ENCODE results near the gene EPC2.
A peak's percentile ranks its signal among the peaks of the same experiment; 100 is the strongest.

EPC2 gene

DNA sequence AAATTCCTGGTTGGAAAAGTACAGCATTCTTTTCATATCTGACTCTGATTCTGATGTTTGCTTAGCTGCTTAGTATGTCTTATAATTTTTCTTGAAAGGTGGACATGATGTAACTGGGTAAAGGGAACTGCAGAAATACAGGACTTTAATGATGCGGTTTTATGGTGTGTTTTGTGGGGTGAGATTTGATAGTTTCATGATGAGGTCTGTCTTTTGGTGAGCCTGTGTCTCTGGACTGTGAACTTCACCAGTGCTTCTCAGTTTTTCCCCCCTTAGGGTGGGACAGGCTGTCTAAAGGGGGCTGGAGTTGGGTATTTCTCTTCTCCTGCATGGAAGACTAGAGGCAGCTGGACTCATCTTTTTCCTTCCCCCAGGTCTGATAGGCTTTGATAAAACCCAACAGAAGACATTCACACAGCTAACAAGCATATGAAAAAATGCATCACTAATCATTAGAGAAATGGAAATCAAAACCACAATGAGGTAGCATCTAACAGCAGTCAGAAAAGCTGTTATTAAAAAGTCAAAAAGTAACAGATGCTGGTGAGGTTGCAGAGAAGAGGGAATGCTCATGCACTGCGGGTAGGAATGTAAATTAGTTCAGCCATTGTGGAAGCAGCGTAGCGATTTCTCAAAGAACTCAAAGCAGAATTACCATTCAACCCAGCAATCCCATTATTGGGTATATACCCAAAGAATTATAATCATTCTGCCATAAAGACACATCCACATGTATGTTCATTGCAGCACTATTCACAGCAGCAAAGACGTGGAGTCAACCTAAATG lies 77.6 kb downstream of the EPC2 start:
- no peak for DNase-seq (ENCODE audit: low read depth)
- TF ChIP-seq, protein P1, sequence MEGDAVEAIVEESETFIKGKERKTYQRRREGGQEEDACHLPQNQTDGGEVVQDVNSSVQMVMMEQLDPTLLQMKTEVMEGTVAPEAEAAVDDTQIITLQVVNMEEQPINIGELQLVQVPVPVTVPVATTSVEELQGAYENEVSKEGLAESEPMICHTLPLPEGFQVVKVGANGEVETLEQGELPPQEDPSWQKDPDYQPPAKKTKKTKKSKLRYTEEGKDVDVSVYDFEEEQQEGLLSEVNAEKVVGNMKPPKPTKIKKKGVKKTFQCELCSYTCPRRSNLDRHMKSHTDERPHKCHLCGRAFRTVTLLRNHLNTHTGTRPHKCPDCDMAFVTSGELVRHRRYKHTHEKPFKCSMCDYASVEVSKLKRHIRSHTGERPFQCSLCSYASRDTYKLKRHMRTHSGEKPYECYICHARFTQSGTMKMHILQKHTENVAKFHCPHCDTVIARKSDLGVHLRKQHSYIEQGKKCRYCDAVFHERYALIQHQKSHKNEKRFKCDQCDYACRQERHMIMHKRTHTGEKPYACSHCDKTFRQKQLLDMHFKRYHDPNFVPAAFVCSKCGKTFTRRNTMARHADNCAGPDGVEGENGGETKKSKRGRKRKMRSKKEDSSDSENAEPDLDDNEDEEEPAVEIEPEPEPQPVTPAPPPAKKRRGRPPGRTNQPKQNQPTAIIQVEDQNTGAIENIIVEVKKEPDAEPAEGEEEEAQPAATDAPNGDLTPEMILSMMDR (IDR thresholded peaks at IDR 0.05; ENCODE audit: low read depth, low read length, missing control alignments) = no peak
- no peak overlapping the region for H3K4me3 ChIP-seq (ENCODE audit: low read depth, low read length)

DNA sequence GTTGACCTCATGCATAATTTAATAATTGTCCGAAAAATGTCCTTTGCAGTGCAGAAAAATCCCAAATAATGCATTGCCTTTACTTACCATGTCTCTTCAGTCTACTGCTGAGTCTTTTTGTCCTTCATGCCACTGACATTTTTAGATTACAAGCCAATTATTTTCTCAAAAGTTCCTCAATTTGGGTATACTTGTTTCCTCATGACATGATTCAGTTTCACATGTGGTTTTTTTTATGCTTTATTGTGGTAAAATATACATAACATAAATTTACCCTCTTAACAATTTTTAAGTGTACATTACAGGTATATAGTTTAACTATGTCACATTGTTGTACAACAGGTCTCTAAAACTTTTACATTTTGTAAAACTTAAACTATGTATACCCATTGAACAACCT lies 81.0 kb downstream of the EPC2 start:
- H3K4me3 ChIP-seq (ENCODE audit: low read depth, low read length) = no peak overlapping the region
- TF ChIP-seq, protein P1 (IDR thresholded peaks at IDR 0.05; ENCODE audit: low read depth, low read length, missing control alignments) = no peak
- no peak for DNase-seq (ENCODE audit: low read depth)

DNA sequence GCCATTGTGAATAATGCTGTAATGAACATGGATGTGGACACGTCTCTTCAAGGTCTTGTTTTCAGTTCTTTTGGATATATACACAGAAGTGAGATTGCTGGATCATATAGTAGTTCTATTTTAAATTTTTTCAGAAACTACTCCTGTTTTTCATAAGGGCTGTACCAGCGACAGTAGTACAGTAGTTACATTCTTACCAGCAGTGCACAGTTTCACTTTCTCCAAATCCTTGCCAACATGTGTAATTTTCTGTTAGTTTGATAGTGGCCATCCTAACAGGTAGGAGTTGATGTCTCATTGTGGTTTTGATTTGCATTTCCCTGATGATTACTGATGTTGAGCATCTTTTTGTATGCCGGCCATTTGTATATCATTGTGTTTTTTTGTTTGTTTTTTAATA lies 81.7 kb downstream of the EPC2 start:
- no peak overlapping the region for H3K4me3 ChIP-seq (ENCODE audit: low read depth, low read length)
- peak; percentile 10 for DNase-seq (ENCODE audit: low read depth)
- TF ChIP-seq, protein P1 (IDR thresholded peaks at IDR 0.05; ENCODE audit: low read depth, low read length, missing control alignments) = no peak

DNA sequence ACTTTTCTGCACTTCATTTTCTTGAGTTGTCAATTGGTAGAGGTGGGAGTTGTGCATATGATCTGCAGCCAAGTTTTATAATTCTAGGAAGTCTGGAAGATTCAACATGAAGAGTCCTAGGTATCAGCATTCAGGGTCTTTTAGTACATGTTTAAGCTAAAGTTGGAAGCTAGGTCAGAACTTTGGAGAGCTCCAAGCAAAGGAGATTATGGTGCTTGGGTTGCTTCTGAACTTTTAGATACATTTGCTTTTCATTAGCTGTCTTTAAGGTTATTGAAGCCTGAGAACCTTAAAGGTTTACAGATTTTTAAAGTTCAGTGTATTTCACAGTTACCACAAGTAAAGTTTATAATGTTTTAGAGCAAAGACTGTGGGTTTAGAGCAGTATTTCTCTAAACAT lies 85.5 kb downstream of the EPC2 start:
- no peak overlapping the region for H3K4me3 ChIP-seq (ENCODE audit: low read depth, low read length)
- TF ChIP-seq, protein P1 (IDR thresholded peaks at IDR 0.05; ENCODE audit: low read depth, low read length, missing control alignments) = no peak
- no peak for DNase-seq (ENCODE audit: low read depth)

DNA sequence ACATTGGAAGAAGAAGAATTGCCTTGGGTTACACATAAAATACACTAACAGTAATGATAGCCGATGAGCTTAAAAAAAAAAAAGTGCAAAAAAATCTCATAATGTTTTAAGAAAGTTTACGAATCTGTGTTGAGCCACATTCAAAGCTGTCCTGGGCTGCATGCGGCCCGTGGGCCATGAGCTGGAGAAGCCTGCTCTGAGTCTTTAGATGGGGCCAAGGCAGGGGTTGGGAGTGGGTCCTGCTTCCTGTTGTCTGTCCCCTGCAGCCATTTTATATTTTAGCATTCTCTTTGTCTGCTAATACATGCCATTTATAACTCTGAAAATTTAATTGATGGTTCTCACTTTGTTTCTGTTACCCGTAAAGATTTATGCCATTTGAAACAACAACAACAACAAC lies 93.2 kb downstream of the EPC2 start:
- DNase-seq (ENCODE audit: low read depth) = no peak
- TF ChIP-seq, protein P1 (IDR thresholded peaks at IDR 0.05; ENCODE audit: low read depth, low read length, missing control alignments) = no peak
- H3K4me3 ChIP-seq (ENCODE audit: low read depth, low read length) = no peak overlapping the region

DNA sequence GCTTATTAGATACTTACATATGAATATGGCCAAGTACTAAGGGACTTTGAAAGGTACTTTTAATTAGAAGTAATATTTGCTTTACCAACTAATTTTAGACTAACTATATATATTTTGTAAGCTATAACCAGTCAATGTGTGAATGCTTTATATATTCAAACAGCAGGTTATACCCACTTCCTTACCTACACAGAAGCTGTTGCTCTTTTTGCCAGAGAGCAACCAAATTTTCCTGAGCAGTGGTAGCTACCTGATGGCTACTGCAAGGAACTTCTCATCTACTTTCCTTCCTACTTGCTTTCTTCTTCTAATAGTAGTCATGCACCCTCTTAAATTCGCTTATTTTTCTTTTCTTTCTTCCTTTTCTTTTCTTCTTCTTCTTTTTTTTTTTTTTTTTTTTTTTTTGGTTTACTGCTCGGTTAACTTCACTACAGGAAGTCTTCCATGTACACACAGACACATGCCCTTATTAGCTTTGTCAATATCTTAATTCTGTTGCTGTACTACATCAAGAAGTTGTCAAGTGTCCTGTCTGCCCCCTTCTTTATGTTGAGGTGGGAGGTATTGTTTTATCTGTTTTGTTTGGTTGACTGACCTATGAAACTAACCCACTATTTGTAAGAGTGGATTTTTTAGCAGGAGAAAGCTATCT lies 95.0 kb downstream of the EPC2 start:
- TF ChIP-seq, protein P1 (IDR thresholded peaks at IDR 0.05; ENCODE audit: low read depth, low read length, missing control alignments) = no peak
- DNase-seq (ENCODE audit: low read depth) = no peak
- no peak overlapping the region for H3K4me3 ChIP-seq (ENCODE audit: low read depth, low read length)
